GM19238 (cell line): ENCODE measurements around the gene TAAR5.
"Not testable (repeated sequence)": the region's sequence is repeated elsewhere in the genome, so short reads cannot be mapped to it uniquely, and the experiment has no call there.

Experiments
- DNase-seq: peaks from one replicate; pipeline ENCODE4 v3.0.0; 2011; ENCODE audit warnings: low spot score; ENCODE audit not compliant: insufficient read length

The TAAR5 gene

DNA sequence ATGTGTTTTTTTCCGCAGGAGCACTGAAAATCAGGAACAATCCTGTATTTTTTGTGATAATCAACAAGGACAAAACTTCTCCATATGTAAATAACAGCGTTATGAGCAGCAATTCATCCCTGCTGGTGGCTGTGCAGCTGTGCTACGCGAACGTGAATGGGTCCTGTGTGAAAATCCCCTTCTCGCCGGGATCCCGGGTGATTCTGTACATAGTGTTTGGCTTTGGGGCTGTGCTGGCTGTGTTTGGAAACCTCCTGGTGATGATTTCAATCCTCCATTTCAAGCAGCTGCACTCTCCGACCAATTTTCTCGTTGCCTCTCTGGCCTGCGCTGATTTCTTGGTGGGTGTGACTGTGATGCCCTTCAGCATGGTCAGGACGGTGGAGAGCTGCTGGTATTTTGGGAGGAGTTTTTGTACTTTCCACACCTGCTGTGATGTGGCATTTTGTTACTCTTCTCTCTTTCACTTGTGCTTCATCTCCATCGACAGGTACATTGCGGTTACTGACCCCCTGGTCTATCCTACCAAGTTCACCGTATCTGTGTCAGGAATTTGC is 19.2 kb downstream of the TAAR5 start, which contains the start of gene TAAR6:
TSS of gene TAAR6 (plus strand) at position 102 of the 557 bp plus-strand sequence. CDS start at position 102, 0 bp downstream.
- no peak for DNase-seq

GRCh38 chr6:132569170-132569569 is 20.4 kb downstream of the TAAR5 start:
- no peak for DNase-seq

DNA sequence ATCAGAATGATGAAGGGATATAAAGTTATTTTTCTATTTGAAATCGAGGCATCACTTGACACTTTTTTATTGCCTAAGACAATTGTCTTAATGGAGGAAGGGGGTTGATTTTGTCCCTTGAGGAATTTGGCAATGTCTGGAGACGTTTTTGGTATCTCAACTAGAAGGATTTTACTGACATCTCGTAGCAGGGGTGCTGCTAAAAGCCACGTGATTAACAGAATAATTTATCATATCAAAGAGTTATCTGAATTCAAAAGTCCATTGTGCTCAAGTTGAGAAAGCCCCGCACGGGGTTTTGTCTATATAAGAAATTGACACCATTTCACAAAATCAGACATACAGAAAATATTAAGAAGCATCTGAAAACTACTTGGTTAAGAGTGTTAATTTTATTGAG is 20.9 kb downstream of the TAAR5 start:
- no peak for DNase-seq

GRCh38 chr6:132567566-132567965 is 22.0 kb downstream of the TAAR5 start:
- no peak for DNase-seq

DNA sequence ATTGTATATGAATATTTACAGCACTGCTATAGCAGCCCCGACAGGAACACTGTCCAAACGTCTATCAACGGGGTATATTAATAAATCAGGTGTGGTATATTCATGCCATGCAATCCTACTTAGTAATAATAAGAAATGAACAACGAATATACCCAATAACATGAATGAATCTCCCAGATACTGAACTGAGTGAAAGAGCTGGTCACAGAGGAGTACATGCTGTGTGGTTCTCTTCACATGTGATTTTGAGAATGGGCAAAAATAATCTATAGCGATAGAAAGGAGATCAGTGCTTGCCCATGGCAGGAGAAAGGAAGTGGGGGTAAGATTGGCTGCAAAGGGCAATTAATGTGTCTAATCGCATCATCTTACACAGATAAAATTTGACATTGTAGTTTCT is 23.1 kb downstream of the TAAR5 start:
- no peak for DNase-seq

DNA sequence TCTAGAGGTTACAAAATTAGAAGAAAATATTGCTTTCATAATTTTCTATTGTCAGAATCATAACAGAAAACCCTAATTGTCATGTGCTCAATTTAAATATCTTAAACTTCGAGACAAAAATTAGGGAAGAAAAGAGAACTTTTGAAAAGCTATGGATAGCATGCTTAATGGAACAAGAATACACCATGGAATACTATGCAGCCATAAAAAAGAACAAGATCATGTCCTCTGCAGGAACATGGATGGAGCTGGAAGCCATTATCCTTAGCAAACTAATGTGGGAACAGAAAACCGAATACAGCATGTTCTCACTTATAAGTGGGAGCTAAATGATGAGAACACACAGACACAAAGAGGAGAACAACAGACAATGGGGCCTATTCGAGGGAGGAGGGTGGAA is 29.5 kb downstream of the TAAR5 start:
- not testable (repeated sequence) for DNase-seq

- no peak for DNase-seq
These were observed 37.2 kb downstream of the TAAR5 start, which contains the start of gene TAAR8 for GRCh38 chr6:132552372-132552771. TAAR8 (plus strand) TSS chr6:132552672; CDS start chr6:132552693, 21 bp downstream.

- DNase-seq, result no peak
These were observed 38.3 kb downstream of the TAAR5 start for GRCh38 chr6:132551214-132551613.

DNA sequence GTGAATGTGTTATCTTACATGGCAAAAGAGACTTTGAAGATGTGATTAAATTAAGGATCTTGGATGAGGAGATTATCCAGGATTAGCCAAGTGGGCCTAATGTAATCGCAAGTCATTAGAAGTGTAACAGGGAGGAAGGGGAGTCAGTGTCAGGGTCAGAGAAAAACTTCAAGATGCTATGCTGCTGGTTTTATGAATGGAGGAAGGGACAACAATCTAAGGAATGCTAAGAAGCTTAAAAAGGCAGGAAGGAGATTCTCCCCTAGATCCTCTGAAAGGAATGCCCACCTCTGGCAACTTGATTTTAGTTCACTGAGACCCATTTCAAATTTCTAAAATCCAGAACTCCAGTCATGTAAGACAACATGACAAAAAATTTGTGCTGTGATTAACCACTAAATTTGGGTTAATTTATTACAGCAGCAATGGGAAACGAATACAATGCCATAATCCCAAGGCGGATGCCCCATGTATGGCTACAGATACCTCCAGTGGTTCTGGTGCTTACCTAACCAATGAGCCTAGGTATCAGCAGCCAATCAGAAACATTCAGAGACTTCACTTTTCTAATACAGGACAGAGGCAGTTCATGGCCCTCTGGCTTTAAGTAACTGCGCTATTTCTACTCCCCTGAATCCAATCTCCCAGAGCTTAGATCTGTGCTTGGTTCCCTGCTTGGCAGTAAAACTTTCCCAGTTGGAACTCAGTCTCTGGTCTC is 40.6 kb downstream of the TAAR5 start:
- DNase-seq, result no peak

DNA sequence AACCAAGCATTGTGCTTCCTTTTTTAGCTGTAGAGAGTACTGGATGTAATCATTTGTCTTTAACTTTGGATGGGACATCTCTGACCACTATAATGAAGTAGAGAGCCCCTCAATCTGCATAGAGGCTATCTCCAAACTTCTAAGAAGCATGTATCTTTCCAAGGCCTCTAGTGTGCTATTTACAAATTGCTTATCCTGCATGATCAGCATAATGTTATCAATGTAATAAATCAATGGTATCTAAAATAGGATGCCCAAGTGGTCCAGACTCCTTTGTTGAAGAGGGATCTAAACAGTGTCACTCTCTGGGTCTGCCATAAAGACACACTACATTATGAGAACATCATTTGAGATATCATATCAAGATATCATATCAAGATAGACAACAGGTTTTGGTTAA is 44.7 kb downstream of the TAAR5 start:
- no peak for DNase-seq
